HG03521 (cell line): Measurements from ENCODE around the gene MGLL.
"Not testable (repeated sequence)": the region's sequence is repeated elsewhere in the genome, so short reads cannot be mapped to it uniquely, and the experiment has no call there.

ENCODE experiments used
- ATAC-seq: cut with Tn5 transposase; IDR thresholded peaks from one replicate; pipeline ENCODE4 v1.9.1; 2021; ENCODE audit warnings: mild to moderate bottlenecking, moderate library complexity; ENCODE audit not compliant: unreplicated experiment

Gene MGLL

GRCh38 chr3:127692501-127693335 lies 129.6 kb downstream of the MGLL start:
- ATAC-seq, result no peak

DNA sequence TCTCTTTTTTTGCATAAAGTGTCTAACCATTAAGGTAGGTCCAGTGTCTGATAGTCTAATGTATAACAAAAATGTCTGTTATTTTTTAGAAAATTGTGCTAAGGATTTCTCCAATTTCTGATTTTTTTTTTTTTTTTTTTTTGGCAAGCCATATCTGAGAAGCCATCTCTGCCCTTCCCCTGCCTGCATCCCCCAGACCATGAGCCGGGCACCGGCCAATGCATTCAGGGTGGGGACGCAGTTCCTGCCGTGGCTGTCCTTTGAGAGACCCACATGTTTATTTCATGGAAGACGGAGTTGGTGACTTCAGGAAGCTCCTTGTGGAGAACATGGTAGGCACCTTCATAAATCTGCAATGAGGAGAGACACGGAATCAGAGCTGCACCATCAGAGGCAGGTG lies 130.3 kb downstream of the MGLL start:
- ATAC-seq, result no peak

- ATAC-seq, result no peak
These were observed 130.8 kb downstream of the MGLL start for GRCh38 chr3:127691489-127691888.

DNA sequence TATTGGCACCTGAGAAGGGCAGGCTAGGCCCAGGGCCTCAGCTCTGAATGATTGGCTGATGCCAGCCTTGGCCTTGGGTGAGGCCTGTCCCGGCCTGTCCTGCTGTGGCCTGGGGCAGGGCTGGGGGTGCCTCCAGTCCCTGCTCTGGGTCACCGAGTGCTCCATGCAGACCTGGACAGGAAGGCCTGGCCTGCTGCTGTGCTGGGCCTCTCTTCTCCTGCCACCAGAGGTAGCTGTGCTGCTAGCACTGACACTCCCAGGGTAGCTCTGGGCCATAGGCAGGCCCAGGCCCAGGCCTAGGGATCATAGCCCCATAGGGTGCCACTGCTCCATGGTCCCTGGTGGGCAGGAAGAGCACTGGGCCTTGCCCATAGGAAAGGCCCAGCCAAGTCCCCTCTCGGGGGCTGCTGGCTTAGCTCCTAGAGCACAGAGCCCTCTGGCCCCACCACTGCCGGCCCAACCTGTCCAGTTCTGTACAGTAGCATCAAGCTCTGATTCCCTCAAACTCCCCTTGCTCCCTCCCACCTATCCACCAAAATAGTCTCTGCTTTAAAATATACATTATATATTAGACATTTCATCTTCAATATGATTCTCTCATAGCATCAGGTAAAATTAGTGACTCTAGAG lies 131.4 kb downstream of the MGLL start:
- no peak for ATAC-seq

GRCh38 chr3:127690106-127690505 lies 132.2 kb downstream of the MGLL start:
- ATAC-seq, result no peak

DNA sequence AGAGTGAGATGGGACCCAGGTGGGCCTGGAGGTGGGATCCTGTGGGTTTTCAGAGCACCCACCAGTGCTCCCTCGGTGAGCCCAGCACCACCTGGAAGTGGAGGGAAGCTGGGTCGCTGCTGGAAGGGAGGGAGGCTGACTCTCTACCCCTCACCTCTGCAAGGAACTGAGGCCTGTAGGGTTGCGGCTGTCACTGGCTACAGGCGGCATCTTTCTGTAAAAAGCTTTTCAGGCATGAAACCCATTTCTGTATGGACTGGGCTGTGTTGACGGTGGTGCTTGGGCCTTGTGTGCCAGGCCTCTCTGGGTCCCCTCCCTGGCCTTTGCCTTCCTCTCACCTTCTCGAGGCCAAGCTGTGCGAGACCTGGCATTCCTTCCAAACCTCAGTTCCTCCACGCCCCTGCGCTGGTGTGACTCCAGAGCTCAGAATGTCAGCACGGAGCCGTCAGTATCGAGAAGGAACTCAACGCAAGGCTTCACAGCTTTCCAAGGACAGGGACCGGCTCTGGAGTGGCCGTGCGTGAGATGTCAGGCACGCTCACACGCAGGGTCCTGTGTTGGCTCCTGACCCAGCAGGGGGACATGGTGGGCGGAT lies 133.0 kb downstream of the MGLL start:
- no peak for ATAC-seq

DNA sequence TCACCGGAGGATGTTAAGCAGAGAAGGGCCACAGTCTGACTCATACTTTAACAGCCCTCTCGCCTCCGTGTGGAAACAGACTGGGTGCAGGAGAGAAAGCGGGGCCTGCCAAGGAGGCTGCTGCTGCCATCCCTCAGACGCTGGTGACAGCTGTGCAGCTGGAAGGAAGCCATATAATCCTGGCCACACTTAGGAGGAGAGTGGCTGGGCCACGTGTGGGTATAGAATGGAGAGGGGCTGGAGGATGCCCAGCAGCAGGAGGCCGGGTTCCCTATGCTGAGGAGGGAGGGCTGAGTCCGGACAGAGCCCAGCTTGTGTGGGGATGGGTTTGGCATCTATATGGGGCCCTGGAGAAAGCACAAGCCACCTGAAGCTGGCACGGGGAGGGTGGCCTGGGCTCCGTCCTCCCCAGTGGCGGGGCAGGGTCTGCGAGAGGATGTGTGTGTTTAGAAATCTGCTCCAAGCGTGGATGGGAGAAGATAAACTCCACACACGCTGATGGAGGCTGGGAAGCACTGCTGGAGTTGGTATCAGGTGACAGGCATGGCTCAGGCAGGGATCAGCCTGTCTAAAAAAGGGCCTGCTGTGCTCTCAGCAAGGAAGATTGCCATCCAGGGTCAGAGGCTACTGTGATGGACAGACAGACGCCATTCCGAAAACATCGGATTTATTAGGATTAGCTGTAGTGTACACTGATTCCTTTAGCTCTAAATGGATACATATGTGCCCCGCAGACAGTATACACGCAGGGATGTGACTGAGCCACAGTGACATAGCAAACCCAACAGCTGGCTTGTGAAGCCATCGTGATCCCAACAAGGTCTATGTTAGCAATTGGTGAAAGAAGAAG lies 133.7 kb downstream of the MGLL start:
- no peak for ATAC-seq

- no peak for ATAC-seq
These were observed 134.3 kb downstream of the MGLL start for GRCh38 chr3:127688022-127688415.

DNA sequence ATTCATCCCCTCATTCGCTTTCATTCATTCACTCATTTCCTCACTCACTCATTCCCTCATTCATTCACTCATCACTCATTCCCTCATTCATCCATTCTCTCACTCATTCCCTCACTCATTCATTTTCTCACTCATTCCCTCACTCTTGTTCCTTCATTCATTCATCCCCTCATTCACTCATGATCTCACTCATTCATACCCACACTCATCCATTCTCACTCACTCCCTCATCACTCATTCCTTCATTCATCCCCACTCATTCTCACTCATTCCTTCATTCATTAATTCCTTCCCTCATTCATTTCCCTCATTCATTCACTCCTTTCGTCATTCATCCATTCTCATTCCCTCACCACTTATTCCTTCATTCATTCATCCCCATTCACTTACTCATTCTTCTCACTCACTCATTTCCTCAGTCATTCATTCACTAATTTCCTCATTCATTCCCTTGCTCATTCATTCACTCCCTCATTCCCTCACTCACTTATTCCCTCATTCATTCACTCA lies 135.0 kb downstream of the MGLL start:
- ATAC-seq, result no peak

- ATAC-seq, result no peak
These were observed 135.8 kb downstream of the MGLL start for GRCh38 chr3:127686512-127686894.

- no peak for ATAC-seq
These were observed 136.4 kb downstream of the MGLL start for GRCh38 chr3:127685708-127686511.

DNA sequence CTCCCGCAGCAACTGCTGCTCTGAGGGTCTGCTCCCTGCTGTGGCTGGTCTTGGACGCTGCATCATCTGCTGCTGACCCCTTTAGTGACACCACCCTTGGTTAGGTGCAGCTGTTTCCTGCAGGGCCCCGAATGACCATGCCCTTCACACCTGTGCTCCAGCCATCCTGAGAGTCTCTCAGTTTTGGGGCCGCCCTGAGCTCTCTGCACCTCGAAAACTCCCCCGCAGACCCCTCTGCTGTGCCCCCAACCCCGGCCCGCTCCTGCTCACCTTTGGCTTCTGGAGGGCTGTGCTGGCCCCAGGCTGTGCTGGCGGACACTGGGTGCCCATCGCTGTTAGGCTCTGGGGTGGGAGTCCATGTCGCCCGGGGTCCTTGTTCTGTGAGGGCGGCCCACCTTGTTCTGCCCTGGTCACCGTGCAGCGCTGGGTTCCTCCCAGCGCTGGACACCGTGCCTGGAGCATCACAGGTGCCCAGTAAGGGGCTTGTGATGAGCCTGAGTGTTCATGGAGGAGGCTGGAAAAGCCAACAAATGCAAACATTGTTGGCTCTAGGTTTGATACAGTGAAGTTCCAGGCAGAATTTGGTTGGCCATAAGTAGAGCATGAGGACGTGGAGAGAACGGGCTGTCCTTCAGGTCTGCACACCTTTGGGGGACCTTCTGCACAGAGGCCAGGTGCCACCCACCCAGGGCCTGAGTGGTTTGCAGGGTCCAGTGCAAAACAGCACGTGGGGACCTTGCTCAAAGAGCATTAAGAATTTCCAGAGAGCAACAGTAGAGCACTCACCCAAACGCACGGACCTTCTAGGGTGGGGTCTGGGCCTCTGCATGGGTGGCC lies 137.2 kb downstream of the MGLL start:
- ATAC-seq, result no peak

DNA sequence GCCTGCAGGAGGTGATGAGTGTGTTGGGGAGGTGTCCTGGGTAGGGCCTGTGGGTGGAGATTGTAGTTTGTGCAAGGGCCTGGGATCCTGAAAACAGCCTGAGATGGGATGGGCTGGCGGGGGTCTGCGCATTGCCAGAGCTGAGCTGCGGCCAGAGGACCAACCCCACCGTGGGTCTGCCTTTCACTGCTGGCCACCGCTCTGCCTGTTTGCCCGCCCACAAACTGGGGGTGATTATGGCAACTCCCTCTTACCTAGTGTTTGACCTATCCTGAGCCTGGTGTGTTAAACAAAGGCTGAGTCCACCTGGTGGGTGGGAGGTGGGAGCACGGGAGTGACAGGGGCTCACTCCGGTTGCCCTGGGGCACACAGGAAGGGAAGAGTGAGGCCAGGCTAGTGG lies 139.8 kb downstream of the MGLL start:
- ATAC-seq, result no peak

- ATAC-seq, result not testable (repeated sequence)
These were observed 140.2 kb downstream of the MGLL start for GRCh38 chr3:127682175-127682554.

DNA sequence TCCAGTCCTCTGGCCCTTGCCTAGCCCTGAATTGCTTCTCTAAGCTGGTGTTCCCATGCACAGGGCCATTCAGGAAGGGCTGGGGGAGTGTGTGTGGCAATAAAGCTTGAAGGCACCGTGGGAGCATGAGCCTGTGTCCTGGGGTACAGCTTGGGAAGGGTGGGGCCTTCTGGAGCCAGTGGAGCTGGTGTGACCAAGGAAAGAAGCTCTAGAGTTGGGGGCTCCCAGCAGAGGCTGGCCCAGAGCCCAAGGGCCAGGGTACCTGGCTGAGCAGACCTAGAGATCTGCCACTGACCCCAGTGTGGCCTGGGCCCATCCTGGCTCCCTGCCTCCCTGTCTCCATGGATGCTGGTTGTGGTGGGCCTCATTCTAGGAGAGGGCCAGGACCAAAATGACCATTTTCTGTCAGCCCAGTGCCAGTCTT lies 141.5 kb downstream of the MGLL start:
- no peak for ATAC-seq

- ATAC-seq, result no peak
These were observed 142.1 kb downstream of the MGLL start for GRCh38 chr3:127680146-127680661.

DNA sequence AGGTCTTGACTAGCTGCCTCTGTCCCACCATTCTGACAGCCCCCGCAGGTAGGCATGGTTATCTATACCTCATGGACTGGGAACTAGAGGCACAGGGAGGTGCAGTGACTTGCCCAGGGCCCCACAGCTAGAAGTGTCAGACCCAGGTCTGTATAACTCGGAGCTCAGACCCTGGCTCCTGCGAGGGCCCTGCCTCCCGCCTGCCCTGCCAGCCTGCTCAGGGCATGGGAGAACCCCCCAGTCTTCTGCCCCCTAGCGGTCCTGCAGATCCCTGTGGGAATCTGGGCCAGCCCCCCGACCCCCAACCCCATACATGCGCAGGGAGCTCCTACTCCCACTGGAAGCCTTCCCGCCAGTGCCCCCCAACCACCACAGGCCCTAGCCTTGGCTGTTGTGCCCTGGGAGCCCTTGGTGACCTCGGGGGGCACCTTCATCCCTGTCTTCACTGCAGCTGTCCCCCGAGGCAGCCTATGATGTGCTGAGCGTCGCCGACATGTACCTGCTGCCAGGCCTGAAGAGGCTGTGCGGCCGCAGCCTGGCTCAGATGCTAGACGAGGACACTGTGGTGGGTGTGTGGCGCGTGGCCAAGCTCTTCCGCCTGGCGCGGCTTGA lies 142.7 kb downstream of the MGLL start:
- no peak for ATAC-seq

DNA sequence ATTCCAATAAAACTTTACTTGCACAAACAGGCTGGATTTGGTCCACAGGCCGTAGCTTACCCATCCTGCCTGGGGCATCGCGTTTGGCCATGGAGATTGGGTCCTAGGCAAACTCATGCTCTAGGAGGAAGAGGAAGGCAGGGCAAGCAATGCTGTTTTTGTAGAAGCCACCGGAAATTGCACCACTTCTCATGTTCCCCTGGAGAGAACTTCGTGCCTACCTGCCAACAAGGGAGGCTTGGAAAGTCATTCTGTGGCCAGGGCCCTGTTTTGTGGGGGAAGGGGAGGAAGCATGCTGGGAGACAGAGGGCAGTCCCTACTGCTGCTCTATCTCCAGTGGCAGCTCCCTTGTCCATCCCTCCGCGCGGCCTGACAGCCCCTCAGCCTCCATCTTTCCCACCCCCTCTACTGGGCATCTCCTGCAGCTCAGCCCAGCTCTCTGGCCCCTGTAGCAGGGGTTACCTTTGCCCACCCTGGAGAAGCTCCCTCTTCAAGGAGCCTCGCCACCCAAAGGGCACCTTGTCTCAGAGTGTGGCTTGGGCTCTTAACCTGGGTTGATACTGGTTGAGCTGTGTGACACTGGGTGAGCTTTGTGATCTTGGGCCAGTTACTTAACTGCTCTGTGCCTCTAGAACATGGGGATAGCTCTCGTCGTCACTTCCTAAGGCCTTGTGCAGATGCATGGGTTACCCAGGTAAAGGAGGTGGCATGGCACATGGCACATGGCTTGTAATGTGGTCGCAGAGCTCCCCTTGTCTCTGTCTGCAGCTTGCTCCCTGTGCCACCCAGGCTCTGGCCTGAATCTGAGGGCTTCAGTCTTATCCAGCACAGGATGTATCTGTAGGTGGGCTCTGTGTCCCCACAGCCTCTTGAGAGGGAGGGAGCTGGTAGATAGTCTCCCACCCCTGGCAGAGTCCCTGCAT lies 143.4 kb downstream of the MGLL start:
- ATAC-seq, result no peak
